OCI-LY3 (cell line): ENCODE measurements around the gene POMGNT2.

ENCODE experiments used
- H2AFZ ChIP-seq: fragments of 200-600, 300-600 bp; shearing (Covaris generic); 2 replicates; pipeline ENCODE4 v1.6.0; 2014; ENCODE audit warnings: antibody characterized with exemption, low read depth, low read length
- H3K27ac ChIP-seq: fragments of 200-600, 300-600 bp; sonication (generic); 2 replicates; pipeline ENCODE4 v1.5.1; 2014; ENCODE audit warnings: mild to moderate bottlenecking, low read length, moderate library complexity, mixed read lengths
- H3K27me3 ChIP-seq: fragments of 200-600, 300-600 bp; sonication (generic); 2 replicates; pipeline ENCODE4 v1.6.1; 2014; ENCODE audit warnings: low read depth, low read length, mixed read lengths
- H3K36me3 ChIP-seq: fragments of 200-600, 300-600 bp; sonication (generic); replicated peaks from 2 replicates; pipeline ENCODE3; 2014; ENCODE audit warnings: low read depth, low read length, mixed read lengths
- H3K4me1 ChIP-seq: fragments of 300-600, 200-600 bp; sonication (generic); 2 replicates; pipeline ENCODE4 v1.6.1; 2014; ENCODE audit warnings: low read length, mixed read lengths
- H3K4me2 ChIP-seq: fragments of 200-600, 300-600 bp; sonication (generic); 2 replicates; pipeline ENCODE4 v1.6.1; 2014; ENCODE audit warnings: low read length, mixed read lengths
- H3K4me3 ChIP-seq: fragments of 300-600, 200-600 bp; sonication (generic); 2 replicates; pipeline ENCODE4 v1.5.1; 2014; ENCODE audit warnings: antibody characterized with exemption, mild to moderate bottlenecking, low read length, moderate library complexity
- H3K79me2 ChIP-seq: fragments of 300-600, 200-600 bp; shearing (Covaris generic); 2 replicates; pipeline ENCODE4 v1.6.1; 2014; ENCODE audit warnings: mild to moderate bottlenecking, low read length, mixed read lengths
- H3K9ac ChIP-seq: fragments of 300-600, 200-600 bp; shearing (Covaris generic); 2 replicates; pipeline ENCODE4 v1.6.0; 2014; ENCODE audit warnings: mild to moderate bottlenecking, low read length, moderate library complexity
- H3K9me3 ChIP-seq: fragments of 200-600, 300-600 bp; shearing (Covaris generic); 2 replicates; pipeline ENCODE4 v1.6.1; 2014; ENCODE audit warnings: low read length, mixed read lengths; ENCODE audit not compliant: insufficient read depth
- H4K20me1 ChIP-seq: fragments of 200-600, 300-600 bp; sonication (generic); 2 replicates; pipeline ENCODE4 v1.6.1; 2016; ENCODE audit warnings: low read length, mixed read lengths; ENCODE audit not compliant: insufficient read depth
- CTCF ChIP-seq: fragments of 200-600, 300-600 bp; sonication (generic); IDR thresholded peaks from 2 replicates; pipeline ENCODE4 v1.5.1; 2014; ENCODE audit warnings: antibody characterized with exemption, low read length, low read depth
- EZH2phosphoT487 ChIP-seq: fragments of 200-600 bp; shearing (Covaris generic); IDR thresholded peaks from 2 replicates; pipeline ENCODE4 v1.6.1; 2018; ENCODE audit warnings: antibody characterized with exemption, mixed run types, low read depth

POMGNT2 gene

DNA sequence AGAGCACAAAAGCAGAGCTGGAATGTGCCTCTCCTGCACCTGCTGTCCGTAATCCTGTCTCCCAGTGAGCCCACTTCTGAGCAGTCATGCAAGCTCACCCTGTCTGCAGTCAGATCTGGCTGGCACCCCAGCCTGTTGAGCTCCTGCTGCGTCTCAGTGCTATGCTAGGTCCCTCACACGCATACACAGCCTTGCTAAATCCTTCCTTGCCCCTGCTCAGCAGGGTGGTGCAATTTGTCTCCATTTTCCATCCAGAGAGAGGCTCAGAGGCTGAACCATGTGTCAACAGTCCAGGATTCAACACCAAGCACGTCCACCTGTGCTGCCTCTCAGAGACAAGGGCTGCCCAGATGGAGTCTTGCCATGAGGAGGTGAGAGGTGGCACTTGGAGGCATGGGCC is 11.0 kb downstream of the POMGNT2 start:
- H3K9ac ChIP-seq = no peak overlapping the region
- no peaks in the 10 kb centered on the region for H3K9me3 ChIP-seq
- TF ChIP-seq EZH2phosphoT487 (no peak), CTCF (no peak)
- H3K4me1 ChIP-seq = no peaks in the 10 kb centered on the region
- H4K20me1 ChIP-seq = no peaks in the 10 kb centered on the region
- no peaks in the 10 kb centered on the region for H3K36me3 ChIP-seq
- H3K4me3 ChIP-seq = no peak overlapping the region
- H3K79me2 ChIP-seq = no peaks in the 10 kb centered on the region
- no peak overlapping the region for H2AFZ ChIP-seq
- H3K27ac ChIP-seq = no peak overlapping the region
- H3K27me3 ChIP-seq = peaks cover 7% of the 10 kb centered on the region; the same call in 1 of the 2 replicates
- H3K4me2 ChIP-seq = no peak overlapping the region

DNA sequence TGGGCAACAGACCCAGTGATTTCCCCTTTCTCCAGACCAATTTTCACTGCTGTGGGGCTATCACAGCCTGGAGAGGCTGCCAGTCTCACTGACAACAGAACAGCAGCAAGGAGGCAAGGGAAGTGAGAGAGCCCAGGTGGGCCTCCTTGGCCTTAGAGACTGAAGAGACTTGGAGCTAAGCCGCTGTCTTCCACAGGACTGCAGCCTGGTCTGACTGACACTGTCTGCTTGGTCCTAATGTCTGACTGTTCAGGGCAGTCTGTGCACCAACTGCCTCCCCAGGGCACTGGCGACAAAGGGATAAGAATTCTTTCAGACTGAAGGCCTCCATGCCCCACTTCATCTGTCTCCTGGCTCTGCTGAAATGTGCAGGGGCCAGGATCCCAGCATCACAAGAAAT is 11.5 kb downstream of the POMGNT2 start:
- H4K20me1 ChIP-seq = no peaks in the 10 kb centered on the region
- no peaks in the 10 kb centered on the region for H3K79me2 ChIP-seq
- no peak overlapping the region for H3K4me3 ChIP-seq
- no peak overlapping the region for H3K9ac ChIP-seq
- H3K4me1 ChIP-seq = no peaks in the 10 kb centered on the region
- no peak overlapping the region for H3K4me2 ChIP-seq
- H2AFZ ChIP-seq = no peak overlapping the region
- no peaks in the 10 kb centered on the region for H3K36me3 ChIP-seq
- H3K27ac ChIP-seq = no peak overlapping the region
- H3K27me3 ChIP-seq = peaks cover 10% of the 10 kb centered on the region
- H3K9me3 ChIP-seq = no peaks in the 10 kb centered on the region
- no peak for TF ChIP-seq EZH2phosphoT487
- no peak for TF ChIP-seq CTCF

GRCh38 chr3:43093974-43094373 is 11.9 kb downstream of the POMGNT2 start:
- no peak for TF ChIP-seq EZH2phosphoT487
- TF ChIP-seq CTCF = no peak
- H2AFZ ChIP-seq = no peak overlapping the region
- no peaks in the 10 kb centered on the region for H3K36me3 ChIP-seq
- no peak overlapping the region for H3K4me2 ChIP-seq
- no peaks in the 10 kb centered on the region for H3K79me2 ChIP-seq
- H3K9me3 ChIP-seq = no peaks in the 10 kb centered on the region
- no peaks in the 10 kb centered on the region for H4K20me1 ChIP-seq
- H3K9ac ChIP-seq = no peak overlapping the region
- no peak overlapping the region for H3K27ac ChIP-seq
- H3K4me1 ChIP-seq = no peaks in the 10 kb centered on the region
- peaks cover 14% of the 10 kb centered on the region for H3K27me3 ChIP-seq
- H3K4me3 ChIP-seq = no peak overlapping the region

DNA sequence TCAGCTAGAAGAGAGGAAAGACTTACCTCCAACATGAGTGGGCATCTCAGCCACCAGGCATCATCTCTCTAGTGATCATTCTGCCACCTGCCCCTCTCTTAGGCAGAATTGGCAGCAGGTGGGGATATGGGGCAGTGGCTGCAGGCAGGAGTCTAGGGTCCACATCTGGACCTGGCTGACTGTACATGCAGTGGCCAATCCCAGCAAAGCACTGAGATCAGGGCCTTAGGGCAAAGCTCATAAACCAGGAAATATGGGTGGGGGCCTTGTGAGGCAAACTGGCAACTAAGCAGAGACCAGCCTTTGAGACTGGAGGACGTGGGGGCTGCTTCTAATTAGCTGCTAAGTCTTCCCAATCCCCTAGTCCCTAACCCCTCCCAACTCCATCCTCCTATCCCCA is 12.9 kb downstream of the POMGNT2 start:
- H3K27me3 ChIP-seq = peaks cover 21% of the 10 kb centered on the region
- H3K9me3 ChIP-seq = no peaks in the 10 kb centered on the region
- H3K79me2 ChIP-seq = no peaks in the 10 kb centered on the region
- no peak overlapping the region for H3K27ac ChIP-seq
- no peaks in the 10 kb centered on the region for H3K36me3 ChIP-seq
- H3K4me3 ChIP-seq = no peak overlapping the region
- no peaks in the 10 kb centered on the region for H3K4me1 ChIP-seq
- no peak overlapping the region for H3K9ac ChIP-seq
- no peak overlapping the region for H2AFZ ChIP-seq
- no peaks in the 10 kb centered on the region for H4K20me1 ChIP-seq
- TF ChIP-seq CTCF = no peak
- no peak overlapping the region for H3K4me2 ChIP-seq
